Putamen (tissue), 1 donor: ENCODE results near the gene SAMD4B.
"Not testable (repeated sequence)": the region's sequence is repeated elsewhere in the genome, so short reads cannot be mapped to it uniquely, and the experiment has no call there.

Source experiments
- DNase-seq: peaks from one replicate; pipeline ENCODE4 v3.0.0-alpha.2; 2016; ENCODE audit warnings: low spot score

Gene SAMD4B

GRCh38 chr19:39341719-39342604 is at the start of gene SAMD4B:
Gene SAMD4B, plus strand, starts transcription at chr19:39342421. Its CDS starts 14,473 bp downstream, at chr19:39356894.
- peak; percentile 99 for DNase-seq

GRCh38 chr19:39293394-39293793 is 48.8 kb upstream of the SAMD4B start:
- no peak for DNase-seq

GRCh38 chr19:39296055-39296645 is 46.1 kb upstream of the SAMD4B start, which contains the start of gene IFNL1:
Gene IFNL1, plus strand, starts transcription at chr19:39296407. Its CDS starts 15 bp downstream, at chr19:39296422.
- DNase-seq: no peak

- no peak for DNase-seq
Observed at GRCh38 chr19:39296906-39297305, 45.3 kb upstream of the SAMD4B start.

- DNase-seq: no peak
Observed at GRCh38 chr19:39297931-39298634, 44.1 kb upstream of the SAMD4B start.

- no peak for DNase-seq
Observed at GRCh38 chr19:39299404-39299803, 42.8 kb upstream of the SAMD4B start.

GRCh38 chr19:39299832-39300231 is 42.4 kb upstream of the SAMD4B start:
- no peak for DNase-seq

- DNase-seq: no peak
Observed at GRCh38 chr19:39301021-39301420, 41.2 kb upstream of the SAMD4B start.

- no peak for DNase-seq
Observed at GRCh38 chr19:39301562-39301961, 40.7 kb upstream of the SAMD4B start.

GRCh38 chr19:39303373-39304184 is 38.6 kb upstream of the SAMD4B start:
- no peak for DNase-seq

- no peak for DNase-seq
Observed at GRCh38 chr19:39304185-39304513, 38.1 kb upstream of the SAMD4B start.

- no peak for DNase-seq
Observed at GRCh38 chr19:39304701-39305571, 37.3 kb upstream of the SAMD4B start.

- DNase-seq: no peak
Observed at GRCh38 chr19:39306075-39306474, 36.1 kb upstream of the SAMD4B start.

- DNase-seq: no peak
Observed at GRCh38 chr19:39307046-39307821, 35.0 kb upstream of the SAMD4B start.

GRCh38 chr19:39307822-39308530 is 34.2 kb upstream of the SAMD4B start:
- DNase-seq: no peak

- no peak for DNase-seq
Observed at GRCh38 chr19:39308531-39309304, 33.5 kb upstream of the SAMD4B start.

GRCh38 chr19:39309305-39309670 is 32.9 kb upstream of the SAMD4B start:
- DNase-seq: not testable (repeated sequence)

- no peak for DNase-seq
Observed at GRCh38 chr19:39310558-39311311, 31.5 kb upstream of the SAMD4B start.
